Measurements from ENCODE around the gene PLCXD3. TPM values are rescaled to one million over a fixed set of nuclear protein-coding genes. Genes with fewer than 3 reads are reported as not detected.

The PLCXD3 gene
- polyA plus RNA-seq, 1 of the 3 experiments (the other 2 are of a cell fraction): 0.15 TPM

GRCh38 chr5:41335596-41336181, 174.7 kb downstream of the PLCXD3 start:
- H2AFZ ChIP-seq (ENCODE audit: low read depth): no peak overlapping the region
- peaks cover 0 to 9% of the 10 kb centered on the region in 2 experiments; a peak in 3 of 4 replicates for H3K4me1 ChIP-seq (ENCODE audit: control insufficient read depth in 1 of 2, insufficient read depth in 2 of 2, low read depth in 1 of 2, low read length in 1 of 2)
- H3K27me3 ChIP-seq (ENCODE audit: insufficient read depth): no peaks in the 10 kb centered on the region
- no peaks in the 10 kb centered on the region for H3F3A ChIP-seq (replicated peaks; ENCODE audit: insufficient read depth)
- H3K9me3 ChIP-seq: no peaks in the 10 kb centered on the region
- H4K20me1 ChIP-seq (ENCODE audit: insufficient read depth): no peaks in the 10 kb centered on the region
- POLR2A ChIA-PET: no interaction called here
- H3K9me2 ChIP-seq: no peaks in the 10 kb centered on the region
- no peak for DNase-seq
- CTCF ChIA-PET: interaction anchor here (1.1 to 1.6 kb wide), 2 partner anchors 8 to 66 kb away, joined by 3 read pairs; no protein-coding TSS in a partner anchor
- H3K27ac ChIP-seq (ENCODE audit: low read depth in 2 of 2, low read length in 1 of 2): no peak overlapping the region
- H3K4me3 ChIP-seq (ENCODE audit: low read depth in 2 of 2, low read length in 1 of 2): no peak overlapping the region
- H3K36me3 ChIP-seq (replicated peaks in 1 of 2; ENCODE audit: control insufficient read depth in 1 of 2, insufficient read depth in 2 of 2, low read length in 1 of 2): no peaks in the 10 kb centered on the region
- TF ChIP-seq MEF2A (IDR thresholded peaks at IDR 0.05; ENCODE audit: borderline replicate concordance, low read depth) (no peak), ZBTB33 (IDR thresholded peaks at IDR 0.05; ENCODE audit: borderline replicate concordance, low read depth) (no peak), GATA2 (CRISPR knock-in tag; IDR thresholded peaks at IDR 0.05) (no peak), GABPA (IDR thresholded peaks at IDR 0.05; ENCODE audit: low read depth) (no peak), RCOR1 (IDR thresholded peaks at IDR 0.05; ENCODE audit: low read length) (no peak), CTCF (IDR thresholded peaks at IDR 0.05) (no peak), CHD2 (IDR thresholded peaks at IDR 0.05; ENCODE audit: low read length, partially characterized antibody) (no peak), SIN3A (IDR thresholded peaks at IDR 0.05; ENCODE audit: borderline replicate concordance, low read depth, low read length) (no peak), FOXM1 (IDR thresholded peaks at IDR 0.05; ENCODE audit: low read depth) (no peak), RFX5 (IDR thresholded peaks at IDR 0.05; ENCODE audit: low read length) (no peak), IRF3 (IDR thresholded peaks at IDR 0.05; ENCODE audit: low read depth, low read length) (no peak), ELF1 (IDR thresholded peaks at IDR 0.05) (no peak), MXI1 (IDR thresholded peaks at IDR 0.05; ENCODE audit: low read depth, low read length) (no peak)
- H3K4me2 ChIP-seq: no peak overlapping the region
- no peak overlapping the region for H3K9ac ChIP-seq
- no peaks in the 10 kb centered on the region for H3K79me2 ChIP-seq (ENCODE audit: insufficient read depth)
- WGBS (ENCODE audit: low lambda C conversion rate): 62% methylated on average over 4 of the region's 4 CpGs

Data from SK-N-SH (cell line).